ENCODE measurements around the gene RNF6. TPM values are rescaled to one million over a fixed set of nuclear protein-coding genes. Genes with fewer than 3 reads are reported as not detected.

RNF6 gene
- total RNA-seq, 1 donor from 2014 or later: 25.5 TPM

DNA sequence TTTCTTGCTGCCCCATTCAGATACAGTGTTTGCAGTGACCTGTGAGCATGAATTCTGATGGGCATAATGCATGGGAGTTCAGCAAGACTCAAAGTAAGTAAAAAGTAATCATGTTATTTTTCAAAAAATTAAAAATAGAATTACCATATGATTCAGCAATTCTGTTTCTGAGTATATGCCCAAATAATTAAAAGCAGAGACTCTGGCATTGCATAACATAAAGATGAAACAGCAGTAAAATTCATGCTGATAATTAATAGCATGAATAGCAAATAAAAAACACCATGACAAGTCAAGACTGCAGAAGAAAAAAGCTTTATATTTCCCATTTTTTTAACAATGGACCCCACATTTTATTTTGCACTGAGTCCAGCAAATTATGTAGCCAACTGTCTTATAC is 21.3 kb downstream of the RNF6 start:
- peaks cover 6% of the 10 kb centered on the region for H3K36me3 Mint-ChIP-seq (ENCODE audit: low read depth)
- TF ChIP-seq, protein P1, sequence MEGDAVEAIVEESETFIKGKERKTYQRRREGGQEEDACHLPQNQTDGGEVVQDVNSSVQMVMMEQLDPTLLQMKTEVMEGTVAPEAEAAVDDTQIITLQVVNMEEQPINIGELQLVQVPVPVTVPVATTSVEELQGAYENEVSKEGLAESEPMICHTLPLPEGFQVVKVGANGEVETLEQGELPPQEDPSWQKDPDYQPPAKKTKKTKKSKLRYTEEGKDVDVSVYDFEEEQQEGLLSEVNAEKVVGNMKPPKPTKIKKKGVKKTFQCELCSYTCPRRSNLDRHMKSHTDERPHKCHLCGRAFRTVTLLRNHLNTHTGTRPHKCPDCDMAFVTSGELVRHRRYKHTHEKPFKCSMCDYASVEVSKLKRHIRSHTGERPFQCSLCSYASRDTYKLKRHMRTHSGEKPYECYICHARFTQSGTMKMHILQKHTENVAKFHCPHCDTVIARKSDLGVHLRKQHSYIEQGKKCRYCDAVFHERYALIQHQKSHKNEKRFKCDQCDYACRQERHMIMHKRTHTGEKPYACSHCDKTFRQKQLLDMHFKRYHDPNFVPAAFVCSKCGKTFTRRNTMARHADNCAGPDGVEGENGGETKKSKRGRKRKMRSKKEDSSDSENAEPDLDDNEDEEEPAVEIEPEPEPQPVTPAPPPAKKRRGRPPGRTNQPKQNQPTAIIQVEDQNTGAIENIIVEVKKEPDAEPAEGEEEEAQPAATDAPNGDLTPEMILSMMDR (conservative IDR thresholded peaks at IDR 0.05): no peak
- H3K27me3 Mint-ChIP-seq (ENCODE audit: low read depth): no peaks in the 10 kb centered on the region
- H3K9me3 Mint-ChIP-seq: peaks cover 3% of the 10 kb centered on the region
- H3K4me3 Mint-ChIP-seq: no peak overlapping the region
- no peak for DNase-seq (ENCODE audit: low read depth, low spot score)
- no peak overlapping the region for H3K27ac Mint-ChIP-seq (ENCODE audit: unreplicated experiment)
- no peaks in the 10 kb centered on the region for H3K4me1 Mint-ChIP-seq

DNA sequence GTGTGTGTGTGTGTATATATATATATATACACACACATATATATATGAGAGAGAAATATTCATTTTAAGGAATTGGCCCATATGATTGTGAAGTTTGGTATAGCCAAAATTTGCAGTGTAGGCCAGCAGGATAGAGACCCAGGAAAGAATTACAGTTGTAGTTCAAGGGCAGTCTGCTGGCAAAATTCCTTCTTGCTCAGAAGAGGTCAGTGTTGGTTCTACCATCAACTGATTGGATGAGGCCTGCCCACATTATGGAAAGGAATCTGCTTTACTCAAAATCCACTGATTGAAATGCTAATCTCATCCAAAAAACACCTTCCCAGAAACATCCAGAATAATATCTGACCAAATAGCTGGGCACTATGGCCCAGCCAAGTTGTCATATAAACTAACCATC is 24.0 kb downstream of the RNF6 start:
- no peak for DNase-seq (ENCODE audit: low read depth, low spot score)
- H3K4me1 Mint-ChIP-seq: no peaks in the 10 kb centered on the region
- H3K27ac Mint-ChIP-seq (ENCODE audit: unreplicated experiment): no peak overlapping the region
- H3K36me3 Mint-ChIP-seq (ENCODE audit: low read depth): peaks cover 15% of the 10 kb centered on the region
- H3K9me3 Mint-ChIP-seq: peaks cover 13% of the 10 kb centered on the region
- no peaks in the 10 kb centered on the region for H3K27me3 Mint-ChIP-seq (ENCODE audit: low read depth)
- H3K4me3 Mint-ChIP-seq: no peak overlapping the region
- TF ChIP-seq, protein P1 (conservative IDR thresholded peaks at IDR 0.05): no peak

DNA sequence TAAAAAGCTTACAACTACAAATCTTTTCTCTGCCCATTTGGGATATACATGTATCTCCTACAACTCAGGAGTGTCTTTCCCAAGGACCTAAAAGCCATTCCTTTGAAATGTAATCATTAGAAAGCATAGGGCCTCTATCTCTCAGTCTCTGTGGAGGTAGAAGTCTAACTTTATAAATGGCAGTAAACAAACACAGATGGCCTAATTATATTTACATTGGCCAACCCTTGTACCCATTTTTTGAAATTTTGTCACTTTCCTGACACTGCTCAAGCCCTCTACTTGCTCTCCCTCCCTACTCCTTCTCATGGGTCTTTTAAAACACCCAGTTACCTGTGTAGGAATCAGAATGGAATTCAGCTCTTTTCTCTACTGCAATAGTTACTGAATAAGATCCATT is 24.8 kb downstream of the RNF6 start:
- Mint-ChIP-seq H3K27me3 (ENCODE audit: low read depth) (no peaks in the 10 kb centered on the region), H3K4me3 (no peak overlapping the region), H3K9me3 (peaks cover 13% of the 10 kb centered on the region), H3K4me1 (no peaks in the 10 kb centered on the region), H3K36me3 (ENCODE audit: low read depth) (peaks cover 15% of the 10 kb centered on the region), H3K27ac (ENCODE audit: unreplicated experiment) (no peak overlapping the region)
- DNase-seq (ENCODE audit: low read depth, low spot score): no peak
- TF ChIP-seq, protein P1 (conservative IDR thresholded peaks at IDR 0.05): no peak

DNA sequence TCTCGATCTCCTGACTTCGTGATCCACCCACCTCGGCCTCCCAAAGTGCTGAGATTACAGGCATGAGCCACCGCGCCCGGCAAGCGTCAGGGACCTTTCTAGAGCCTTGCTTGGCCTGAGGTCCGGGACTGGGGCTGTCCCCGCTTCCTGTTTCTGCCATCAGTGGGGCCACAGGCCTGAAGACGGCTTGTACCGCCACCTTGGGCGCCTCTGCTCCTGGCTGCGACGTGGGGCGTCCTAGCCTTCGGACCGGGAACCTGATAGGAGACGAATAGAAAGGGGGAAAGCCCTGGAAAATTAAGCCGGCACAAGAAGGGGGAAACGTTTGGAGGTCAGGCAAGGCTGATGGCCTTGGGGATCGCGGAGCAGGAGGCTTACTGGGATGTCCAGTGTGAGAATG is 35.1 kb downstream of the RNF6 start:
- no peaks in the 10 kb centered on the region for H3K27me3 Mint-ChIP-seq (ENCODE audit: low read depth)
- no peak for DNase-seq (ENCODE audit: low read depth, low spot score)
- H3K27ac Mint-ChIP-seq (ENCODE audit: unreplicated experiment): peak overlapping the region; percentile 65
- peaks cover 22% of the 10 kb centered on the region for H3K4me1 Mint-ChIP-seq
- peaks cover 3% of the 10 kb centered on the region for H3K36me3 Mint-ChIP-seq (ENCODE audit: low read depth)
- H3K4me3 Mint-ChIP-seq: peak overlapping the region; percentile 89
- H3K9me3 Mint-ChIP-seq: no peaks in the 10 kb centered on the region
- TF ChIP-seq, protein P1 (conservative IDR thresholded peaks at IDR 0.05): no peak

DNA sequence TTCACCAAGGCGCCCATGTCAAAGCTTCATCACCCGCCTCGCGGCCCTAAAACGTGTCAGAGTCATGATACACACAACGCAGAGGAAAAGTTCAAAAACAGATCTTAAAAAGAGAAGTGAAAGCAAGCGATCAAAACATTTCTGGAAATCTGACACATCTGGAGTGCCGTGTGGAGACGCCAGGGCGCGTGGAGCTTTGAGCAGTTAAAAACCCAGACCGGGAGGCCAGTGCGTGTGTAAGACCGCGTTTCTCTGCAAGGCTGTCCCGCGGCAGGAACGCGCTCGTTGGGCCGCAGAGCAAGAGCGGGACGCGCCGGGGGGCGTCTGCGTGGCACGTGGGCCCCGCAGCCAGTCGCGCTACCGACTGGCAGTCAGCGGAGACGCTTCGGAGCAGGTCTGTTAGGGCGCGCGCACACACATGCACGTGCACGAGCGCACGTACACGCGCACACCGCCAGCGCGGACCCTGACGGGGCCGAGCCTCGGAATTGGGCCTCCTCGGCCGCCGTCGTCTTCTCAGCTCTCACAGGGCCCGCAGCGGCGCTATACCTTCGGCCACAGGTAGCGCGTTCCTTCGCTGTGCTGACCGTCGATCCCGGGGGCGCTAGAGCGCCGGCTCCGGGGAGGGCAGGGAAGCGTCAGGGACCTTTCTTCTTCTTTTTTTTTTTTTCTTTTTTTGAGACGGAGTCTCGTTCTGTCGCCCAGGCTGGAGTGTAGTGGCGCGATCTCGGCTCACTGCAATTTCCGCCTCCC is 35.8 kb downstream of the RNF6 start:
- Mint-ChIP-seq H3K27me3 (ENCODE audit: low read depth) (no peaks in the 10 kb centered on the region), H3K4me3 (peak overlapping the region; percentile 89), H3K9me3 (no peaks in the 10 kb centered on the region), H3K27ac (ENCODE audit: unreplicated experiment) (peak overlapping the region; percentile 65), H3K36me3 (ENCODE audit: low read depth) (peaks cover 3% of the 10 kb centered on the region), H3K4me1 (peaks cover 22% of the 10 kb centered on the region)
- DNase-seq (ENCODE audit: low read depth, low spot score): peak; percentile 76
- TF ChIP-seq, protein P1 (conservative IDR thresholded peaks at IDR 0.05): peak; percentile 74
